Osteoblast (primary cell): ENCODE data around the gene OCSTAMP. TPM values are rescaled to one million over a fixed set of nuclear protein-coding genes. Genes with fewer than 3 reads are reported as not detected.

Experiments used
- DNase-seq: peaks from one replicate; pipeline ENCODE4 v3.0.0; 2011; ENCODE audit warnings: low spot score, mixed read lengths; ENCODE audit not compliant: insufficient read length; ENCODE audit errors: missing footprints
- H2AFZ ChIP-seq: 2 replicates; pipeline ENCODE4 v1.6.0; 2011; ENCODE audit warnings: mild to moderate bottlenecking, low read length
- H3K27ac ChIP-seq: 2 replicates; pipeline ENCODE4 v1.5.1; 2011; ENCODE audit warnings: mild to moderate bottlenecking, low read depth, low read length, moderate library complexity
- H3K27me3 ChIP-seq: 2 replicates; pipeline ENCODE4 v1.6.0; 2012; ENCODE audit warnings: mild to moderate bottlenecking, control low read depth, inconsistent platforms, low read length, moderate library complexity; ENCODE audit not compliant: insufficient read depth
- H3K36me3 ChIP-seq: 2 replicates; pipeline ENCODE4 v1.5.1; 2011; ENCODE audit warnings: mild to moderate bottlenecking, low read length, control low read depth, moderate library complexity; ENCODE audit not compliant: insufficient read depth
- H3K4me1 ChIP-seq: 2 replicates; pipeline ENCODE4 v1.5.1; 2011; ENCODE audit warnings: mild to moderate bottlenecking, low read length, control low read depth, moderate library complexity; ENCODE audit not compliant: insufficient read depth
- H3K4me2 ChIP-seq: 2 replicates; pipeline ENCODE4 v1.6.0; 2011; ENCODE audit warnings: mild to moderate bottlenecking, low read length; ENCODE audit not compliant: insufficient read depth
- H3K4me3 ChIP-seq: fragments of 200-600 bp; sonication (generic); 3 replicates; pipeline ENCODE4 v1.5.1; 2012; ENCODE audit warnings: mild to moderate bottlenecking, low read length, inconsistent platforms; ENCODE audit not compliant: insufficient read depth
- H3K79me2 ChIP-seq: 2 replicates; pipeline ENCODE4 v1.6.0; 2012; ENCODE audit warnings: mild to moderate bottlenecking, low read length, control low read depth, inconsistent platforms; ENCODE audit not compliant: insufficient read depth
- H3K9me3 ChIP-seq: 2 replicates; pipeline ENCODE4 v1.5.1; 2011; ENCODE audit warnings: low read depth, low read length, control low read depth
- H4K20me1 ChIP-seq: 2 replicates; pipeline ENCODE4 v1.6.0; 2012; ENCODE audit warnings: mild to moderate bottlenecking, low read length, control low read depth; ENCODE audit not compliant: insufficient read depth
- CTCF ChIP-seq: IDR thresholded peaks from 2 replicates; pipeline ENCODE4 v1.5.1; 2011; ENCODE audit warnings: mild to moderate bottlenecking, low read depth, low read length, moderate library complexity; ENCODE audit errors: extremely low read depth
- total RNA-seq: library from RNA; depleted of rRNA; stranded (reverse); fragments of >200 nt; gene quantifications from 2 replicates; pipeline ENCODE4 v1.2.3, GENCODE V29; 2012

OCSTAMP gene
- total RNA-seq, 1 donor = not detected

- no peak overlapping the region for H3K27ac ChIP-seq
- H3K9me3 ChIP-seq = no peaks in the 10 kb centered on the region
- TF ChIP-seq CTCF = no peak
- no peak overlapping the region for H3K4me3 ChIP-seq
- H3K79me2 ChIP-seq = no peaks in the 10 kb centered on the region
- no peaks in the 10 kb centered on the region for H3K36me3 ChIP-seq
- no peaks in the 10 kb centered on the region for H3K4me1 ChIP-seq
- no peak overlapping the region for H3K4me2 ChIP-seq
- H3K27me3 ChIP-seq = no peaks in the 10 kb centered on the region
- H2AFZ ChIP-seq = no peak overlapping the region
- no peaks in the 10 kb centered on the region for H4K20me1 ChIP-seq
- no peak for DNase-seq
Measured at GRCh38 chr20:46587986-46588385, 37.5 kb upstream of the OCSTAMP start.

GRCh38 chr20:46586724-46587123, 36.3 kb upstream of the OCSTAMP start:
- TF ChIP-seq CTCF = no peak
- H3K4me3 ChIP-seq = no peak overlapping the region
- DNase-seq = no peak

GRCh38 chr20:46584508-46584907, 34.1 kb upstream of the OCSTAMP start:
- Histone ChIP-seq H3K36me3 (no peaks in the 10 kb centered on the region), H3K27ac (no peak overlapping the region), H3K4me2 (no peak overlapping the region), H4K20me1 (no peaks in the 10 kb centered on the region), H2AFZ (no peak overlapping the region), H3K4me1 (no peaks in the 10 kb centered on the region), H3K9me3 (no peaks in the 10 kb centered on the region), H3K27me3 (no peaks in the 10 kb centered on the region), H3K79me2 (no peaks in the 10 kb centered on the region), H3K4me3 (no peak overlapping the region)
- no peak for TF ChIP-seq CTCF
- no peak for DNase-seq

More at GRCh38 chr20:46586724-46587123, 36.3 kb upstream of the OCSTAMP start:
- no peak overlapping the region for H3K27ac ChIP-seq
- no peak overlapping the region for H3K4me2 ChIP-seq
- H3K4me1 ChIP-seq = no peaks in the 10 kb centered on the region
- H3K36me3 ChIP-seq = no peaks in the 10 kb centered on the region
- H3K27me3 ChIP-seq = no peaks in the 10 kb centered on the region
- H2AFZ ChIP-seq = no peak overlapping the region
- H3K79me2 ChIP-seq = no peaks in the 10 kb centered on the region
- no peaks in the 10 kb centered on the region for H3K9me3 ChIP-seq
- no peaks in the 10 kb centered on the region for H4K20me1 ChIP-seq

GRCh38 chr20:46583411-46584214, 33.2 kb upstream of the OCSTAMP start:
- Histone ChIP-seq H3K27me3 (no peaks in the 10 kb centered on the region), H3K4me2 (no peak overlapping the region), H3K4me3 (no peak overlapping the region), H3K27ac (no peak overlapping the region), H3K36me3 (no peaks in the 10 kb centered on the region), H2AFZ (no peak overlapping the region), H3K79me2 (no peaks in the 10 kb centered on the region), H3K9me3 (no peaks in the 10 kb centered on the region), H4K20me1 (no peaks in the 10 kb centered on the region), H3K4me1 (no peaks in the 10 kb centered on the region)
- no peak for DNase-seq
- no peak for TF ChIP-seq CTCF
